IPS DF 19.7 (cell line): ENCODE data around the gene CCDC28A.
"Not testable (repeated sequence)": the region's sequence is repeated elsewhere in the genome, so short reads cannot be mapped to it uniquely, and the experiment has no call there.

Source experiments
- DNase-seq: peaks from one replicate; pipeline ENCODE4 v3.0.0-alpha.2; 2013; ENCODE audit warnings: low read depth, low spot score

The CCDC28A gene

DNA sequence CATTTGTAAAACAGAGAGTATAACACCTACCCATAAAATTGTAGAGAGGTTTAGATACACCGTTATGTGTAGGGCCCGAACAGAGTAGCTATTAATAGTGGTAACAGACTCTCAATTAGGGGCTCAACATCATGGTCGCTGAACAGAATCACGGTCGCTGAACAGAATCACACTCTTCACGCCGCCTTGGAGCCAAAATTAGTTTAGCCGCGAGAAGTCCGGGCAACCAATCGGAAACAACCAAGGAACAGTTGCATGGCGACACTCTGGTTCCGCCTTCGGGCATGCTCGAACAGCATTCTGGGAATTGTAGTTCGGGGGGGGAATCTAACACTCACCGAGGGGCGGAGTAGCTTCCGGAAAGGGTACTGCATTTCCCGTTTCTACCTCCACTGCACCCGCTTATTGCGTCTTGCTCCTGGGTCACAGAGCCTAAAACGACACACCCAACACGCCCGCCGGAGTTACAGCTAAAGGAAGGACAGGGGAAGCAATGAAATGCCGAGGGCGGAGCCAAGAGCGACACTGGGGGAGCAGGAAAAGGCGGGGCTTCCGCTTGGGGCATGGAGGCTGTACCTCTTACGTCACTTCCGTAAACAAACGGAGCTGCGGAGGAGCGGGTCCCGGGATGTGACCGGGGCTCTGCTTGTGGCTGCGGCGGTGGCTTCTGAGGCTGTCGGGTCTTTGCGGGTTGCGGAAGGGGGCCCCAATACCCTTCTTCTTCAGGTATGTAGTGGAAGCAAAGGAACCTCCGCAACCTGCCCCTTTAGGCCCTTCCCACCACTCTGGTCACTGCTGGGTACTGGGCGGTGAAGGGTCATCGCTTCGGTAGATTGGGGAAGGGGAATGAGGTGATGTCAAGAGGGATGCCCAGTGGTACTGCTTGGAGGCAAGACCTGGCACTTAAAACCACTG, at the start of gene CCDC28A:
Gene CCDC28A (plus strand): TSS at position 593 of the 915 bp plus-strand sequence. CDS start 2,352 bp downstream, outside the sequence.
- peak; percentile 88 for DNase-seq

DNA sequence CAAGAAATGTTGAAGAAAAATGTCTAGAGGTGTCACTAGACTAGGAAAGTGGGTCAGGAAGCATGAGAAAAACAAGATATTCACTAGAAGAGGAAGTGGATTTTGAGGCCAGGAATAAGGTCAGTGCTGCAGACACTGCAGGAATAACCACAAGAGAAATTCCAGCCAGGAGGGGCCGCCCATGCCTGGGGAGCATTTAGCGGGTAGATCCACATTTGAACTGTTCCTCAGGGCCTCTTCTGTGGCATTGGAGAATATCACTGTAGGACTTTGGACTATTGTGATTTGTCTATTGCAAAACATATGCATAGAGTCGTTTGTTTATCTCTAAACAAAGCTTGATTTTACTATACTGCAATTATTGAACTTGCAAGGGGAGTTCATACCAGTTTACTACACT, 49.6 kb upstream of the CCDC28A start:
- no peak for DNase-seq

DNA sequence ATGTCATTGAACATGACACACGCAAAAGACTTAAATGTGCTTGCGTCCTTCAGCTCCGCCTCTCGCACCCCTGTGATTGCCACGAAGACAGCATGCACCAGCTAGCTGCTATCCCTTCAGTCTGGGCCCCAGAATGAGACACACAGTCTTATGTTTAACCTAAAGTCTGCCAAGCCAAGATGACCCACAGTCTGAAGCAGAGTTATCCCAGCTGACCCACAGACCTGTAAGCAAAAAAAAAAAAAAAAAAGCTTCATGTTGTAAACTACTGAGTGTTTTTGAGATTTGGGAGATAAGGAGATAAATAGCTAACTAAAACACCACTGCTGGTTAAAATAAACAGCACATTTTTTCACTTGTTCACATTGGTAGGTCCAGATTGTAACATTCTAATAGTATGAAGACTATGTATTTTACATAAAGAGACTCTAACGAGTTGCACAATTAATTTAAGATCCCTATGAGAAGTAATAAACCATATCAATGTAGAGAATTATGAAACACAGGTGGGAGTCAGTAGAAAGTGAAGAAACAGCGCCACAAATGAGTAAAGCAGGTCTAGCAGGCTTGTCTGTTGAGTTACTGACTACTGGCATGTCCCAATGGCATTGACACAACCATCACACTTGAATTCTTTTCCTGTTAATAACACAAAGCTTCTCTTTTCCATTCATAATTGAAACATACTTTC, 47.4 kb upstream of the CCDC28A start:
- no peak for DNase-seq

DNA sequence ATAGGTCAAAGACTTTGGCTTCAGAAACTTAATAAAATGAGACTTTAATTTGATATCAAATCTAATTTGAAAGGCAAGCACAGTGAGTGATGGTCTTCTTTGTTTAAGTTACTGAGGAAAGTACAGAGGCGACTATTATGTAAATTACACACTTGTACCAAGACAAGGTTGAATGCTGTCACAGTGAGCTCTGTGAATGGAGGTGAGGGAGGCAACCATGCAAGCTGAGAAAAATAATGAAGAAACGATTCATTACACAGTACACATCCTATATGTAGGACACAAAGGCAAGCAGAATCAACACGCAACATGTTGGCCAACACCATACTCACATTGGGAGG, 46.8 kb upstream of the CCDC28A start:
- no peak for DNase-seq

DNA sequence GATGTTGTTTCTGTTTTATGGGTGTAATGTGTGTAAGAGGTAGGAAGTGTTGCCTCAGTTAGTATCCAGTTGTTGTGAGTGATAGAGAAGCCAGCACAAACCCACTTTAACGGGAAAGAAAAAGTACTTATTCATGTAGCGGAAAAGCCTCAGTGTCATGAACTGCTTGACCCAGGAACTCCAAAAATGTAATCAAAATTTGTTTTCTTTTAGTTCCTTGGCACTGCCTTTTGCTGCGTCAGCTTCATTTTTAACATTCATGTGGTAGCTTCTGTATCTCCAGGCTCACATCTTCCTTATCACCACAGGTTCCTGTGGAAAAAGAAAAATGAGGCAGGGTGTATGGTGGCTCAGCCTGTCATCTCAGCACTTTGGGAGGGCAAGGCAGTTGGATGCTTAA, 46.4 kb upstream of the CCDC28A start:
- DNase-seq, result no peak

DNA sequence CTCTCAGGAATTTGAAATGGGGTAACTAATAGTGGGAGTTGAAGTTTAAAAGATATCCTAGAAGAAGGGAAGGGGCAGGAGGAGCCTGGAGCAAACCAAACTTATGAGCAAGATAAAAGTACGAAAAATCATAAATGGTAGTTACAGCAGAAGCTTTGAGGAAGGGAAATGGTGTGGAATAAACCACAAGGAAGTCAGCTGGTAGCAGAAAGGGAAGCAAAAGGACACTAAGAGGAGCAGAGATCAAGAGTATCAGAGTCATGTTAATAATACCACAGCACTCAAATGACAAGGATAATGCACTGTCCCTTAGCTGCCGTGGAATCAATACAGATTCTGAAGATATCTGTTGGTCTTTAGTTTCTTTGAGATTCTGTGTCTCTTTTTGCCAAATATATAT, 44.9 kb upstream of the CCDC28A start:
- no peak for DNase-seq

DNA sequence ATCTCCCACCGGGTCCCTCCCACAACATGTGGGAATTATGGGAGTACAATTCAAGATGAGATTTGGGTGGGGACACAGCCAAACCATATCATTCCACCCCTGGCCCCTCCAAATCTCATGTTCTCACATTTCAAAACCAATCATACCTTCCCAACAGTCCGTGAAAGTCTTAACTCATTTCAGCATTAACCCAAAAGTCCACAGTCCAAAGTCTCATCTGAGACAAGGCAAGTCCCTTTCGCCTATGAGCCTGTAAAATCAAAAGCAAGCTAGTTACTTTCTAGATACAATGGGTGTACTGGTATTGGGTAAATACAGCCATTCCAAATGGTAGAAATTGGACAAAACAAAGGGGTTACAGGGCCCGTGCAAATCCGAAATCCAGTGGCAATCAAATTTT, 43.5 kb upstream of the CCDC28A start:
- not testable (repeated sequence) for DNase-seq

DNA sequence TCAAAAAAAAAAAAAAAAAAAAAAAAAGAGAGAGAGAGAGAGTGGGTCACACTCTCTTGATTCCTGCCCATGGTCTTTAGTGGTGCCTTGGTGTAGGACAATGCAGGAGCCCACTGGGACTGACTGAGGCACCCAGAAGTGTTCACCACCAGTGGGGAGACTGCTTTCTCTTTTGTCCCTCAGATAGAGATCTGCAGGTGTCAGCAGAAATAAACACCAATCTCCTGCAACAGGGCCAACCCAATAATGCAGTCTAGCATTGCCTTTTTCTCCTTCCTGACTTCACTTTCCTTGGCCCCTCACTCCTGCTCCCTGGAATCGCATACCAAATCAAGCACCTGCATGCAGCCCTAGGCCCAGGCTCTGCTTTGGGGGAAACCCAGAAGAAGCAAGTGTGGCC, 39.0 kb upstream of the CCDC28A start:
- no peak for DNase-seq

DNA sequence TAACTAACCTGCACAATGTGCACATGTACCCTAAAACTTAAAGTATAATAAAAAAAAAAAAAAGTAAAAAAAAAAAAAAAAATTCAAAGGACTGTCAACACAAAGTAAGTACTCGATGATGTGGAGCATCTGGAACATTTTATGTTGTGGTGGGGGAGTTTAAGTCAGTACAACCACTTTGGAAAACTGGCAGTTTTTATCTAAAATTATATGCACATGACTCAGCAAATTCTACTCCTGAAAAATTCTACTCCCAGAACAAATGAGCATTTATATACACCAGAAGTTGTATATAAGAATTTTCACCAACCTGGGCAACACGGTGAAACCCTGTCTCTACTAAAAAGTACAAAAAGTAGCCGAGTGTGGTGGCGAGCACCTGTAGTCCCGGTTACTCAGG, 36.9 kb upstream of the CCDC28A start:
- DNase-seq, result no peak

DNA sequence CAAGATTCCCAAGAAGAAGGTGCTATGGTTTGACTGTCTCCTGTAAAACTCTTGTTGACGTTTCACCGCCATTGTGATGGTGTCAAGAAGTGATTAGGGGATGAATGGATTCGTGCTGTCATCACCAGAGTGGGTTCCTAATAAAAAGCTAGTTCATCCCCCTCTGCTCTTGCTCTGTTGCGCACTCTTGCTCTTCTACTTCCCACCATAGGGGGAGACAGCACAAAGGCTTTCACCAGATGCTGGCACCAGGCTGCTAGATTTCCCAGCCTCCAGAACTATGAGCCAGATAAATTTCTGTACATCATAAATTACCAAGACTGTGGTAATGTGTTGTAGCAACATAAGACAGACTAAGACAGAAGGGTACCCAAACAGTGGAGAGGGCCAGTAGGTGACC, 21.6 kb upstream of the CCDC28A start:
- DNase-seq, result no peak

DNA sequence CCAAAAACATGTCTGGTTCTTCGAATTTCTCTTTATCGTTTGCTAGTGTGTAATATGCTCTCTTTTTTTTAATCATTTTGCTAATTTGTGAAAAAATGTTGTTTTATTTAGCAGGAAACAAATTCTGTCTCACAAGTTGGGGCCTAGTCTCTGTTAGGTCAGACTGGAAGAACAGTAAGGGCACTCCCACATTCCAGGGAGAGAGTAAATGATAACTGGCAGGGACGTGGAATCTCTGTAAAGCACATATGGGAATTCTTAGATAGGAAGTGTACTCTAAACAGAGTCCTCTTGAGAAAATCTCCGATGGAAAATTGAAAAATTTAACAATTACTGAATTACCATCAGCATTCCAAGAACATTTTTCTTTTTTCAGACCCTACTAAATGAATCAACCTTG, 16.4 kb upstream of the CCDC28A start:
- DNase-seq, result no peak

DNA sequence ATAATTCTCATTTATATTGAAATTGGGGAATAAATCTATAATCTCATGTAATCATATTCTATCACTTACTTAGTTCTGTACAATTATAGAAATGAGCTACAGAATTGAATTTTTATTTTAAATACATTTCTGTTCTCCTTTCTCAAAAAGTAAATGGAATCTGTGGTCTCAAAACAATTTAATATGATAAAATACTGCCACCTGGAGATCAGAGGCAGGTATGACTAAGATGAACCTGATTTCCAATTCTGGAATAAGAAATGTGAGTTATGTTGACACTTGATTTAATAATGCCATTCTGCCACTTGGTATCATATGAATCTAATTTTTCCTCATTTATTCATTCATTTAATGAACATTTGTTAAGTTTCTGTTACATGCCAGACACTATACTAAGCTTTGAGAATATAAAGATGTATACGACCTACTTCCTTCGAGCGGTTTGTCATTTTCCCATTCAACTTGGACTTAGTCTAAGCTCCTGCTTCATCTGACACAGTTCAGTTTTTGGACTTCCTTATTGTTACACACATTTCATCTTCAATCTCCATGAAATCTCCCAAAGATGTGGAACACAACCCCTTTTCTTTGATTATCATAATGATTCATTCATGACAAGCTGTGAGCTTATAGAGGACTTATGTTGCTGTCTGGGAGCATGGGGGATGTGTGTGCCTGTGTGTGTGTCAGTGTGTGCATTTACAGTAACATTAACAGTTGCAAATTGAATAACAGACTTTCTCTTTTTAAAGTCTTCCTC, 7.5 kb upstream of the CCDC28A start:
- no peak for DNase-seq

DNA sequence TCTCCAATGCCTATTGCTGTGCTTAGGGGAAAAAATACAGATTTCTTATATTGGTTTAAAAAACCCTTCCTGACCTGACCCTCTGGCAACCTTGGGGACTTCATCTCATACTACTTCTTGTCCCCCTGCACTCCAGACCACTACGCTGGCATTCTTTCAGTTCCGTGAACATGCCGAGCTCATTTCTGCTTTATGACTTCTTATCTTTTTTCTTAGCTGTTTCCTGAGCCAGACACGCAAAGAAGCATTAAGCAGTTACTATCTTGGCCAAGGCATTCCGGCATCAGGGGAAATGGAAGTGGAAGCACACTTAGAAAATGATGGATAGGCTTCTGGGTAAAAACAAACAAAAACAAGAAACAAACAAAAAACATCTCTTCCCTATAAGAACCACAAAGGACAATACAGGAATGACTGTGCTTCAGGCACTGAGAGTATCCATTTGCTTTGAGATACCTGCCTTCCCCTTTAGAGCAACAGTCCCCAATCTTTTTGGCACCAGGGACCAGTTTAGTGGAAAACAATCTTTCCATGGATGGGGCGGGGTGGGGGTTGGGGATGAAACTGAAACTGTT, 4.4 kb upstream of the CCDC28A start:
- DNase-seq, result no peak

DNA sequence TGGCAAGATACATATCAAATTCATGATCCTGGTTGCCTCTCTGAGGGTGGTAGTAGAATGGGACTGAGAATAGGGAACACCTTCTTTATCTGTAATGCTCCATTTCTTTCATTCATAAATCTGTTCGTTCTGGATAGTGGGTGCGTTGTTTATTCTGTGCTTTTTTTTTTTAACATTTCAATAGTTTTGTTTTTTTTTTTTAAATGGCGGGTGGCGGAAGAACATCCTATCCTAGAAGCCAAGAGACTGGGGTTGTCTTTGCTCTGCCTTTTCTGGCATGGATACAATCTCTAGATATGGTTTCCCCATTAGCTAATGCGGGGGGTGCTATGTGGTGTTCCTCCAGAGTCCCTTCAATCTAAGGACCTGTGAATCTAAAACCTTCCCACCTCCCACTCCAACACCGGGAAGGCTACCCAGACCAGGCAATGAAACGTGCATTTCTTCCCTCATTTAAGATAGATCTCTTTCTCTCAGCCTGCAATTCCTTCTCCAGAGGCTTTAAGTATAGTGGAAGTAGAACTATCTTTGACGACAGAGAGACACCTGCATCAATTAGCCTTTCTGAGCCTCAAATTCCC, 883 bp upstream of the CCDC28A start:
- DNase-seq, result no peak

DNA sequence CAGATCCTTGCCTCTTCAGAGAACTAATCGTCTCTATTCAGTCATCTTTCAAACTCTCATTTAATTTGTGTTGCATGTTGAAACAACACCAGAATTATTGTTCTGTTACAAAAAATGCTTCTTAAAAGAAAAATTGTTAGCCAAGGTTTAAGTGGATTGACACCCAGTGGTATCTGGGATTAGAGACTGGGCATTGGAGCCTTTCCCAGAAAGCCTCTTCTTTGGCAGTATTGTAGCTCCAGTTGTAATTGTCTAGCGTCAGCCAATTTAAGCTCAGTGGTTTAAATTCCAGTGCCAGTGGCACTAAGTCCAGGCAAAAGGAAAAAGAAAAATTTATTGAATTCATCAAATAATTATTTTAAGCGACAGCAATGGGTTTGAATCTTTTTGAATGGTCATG, 801 bp downstream of the CCDC28A start:
- no peak for DNase-seq

DNA sequence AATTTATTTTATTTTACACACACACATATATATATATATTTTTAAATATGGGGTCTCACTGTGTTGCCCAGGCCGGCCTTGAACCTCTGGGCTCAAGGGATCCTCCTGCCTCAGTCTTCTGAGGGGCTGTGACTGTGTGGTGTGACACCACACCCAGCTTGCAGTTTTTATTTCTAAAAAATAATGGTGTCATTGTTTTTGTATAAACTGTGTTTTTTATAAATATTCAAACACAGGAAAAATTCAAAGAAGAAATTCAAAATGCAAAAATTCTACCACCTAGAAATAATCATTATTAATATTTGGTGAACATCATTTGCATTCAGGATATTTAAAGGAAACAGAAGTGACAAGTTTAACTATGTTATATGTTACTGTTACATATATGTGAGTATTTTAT, 3.1 kb downstream of the CCDC28A start:
- DNase-seq, result no peak

DNA sequence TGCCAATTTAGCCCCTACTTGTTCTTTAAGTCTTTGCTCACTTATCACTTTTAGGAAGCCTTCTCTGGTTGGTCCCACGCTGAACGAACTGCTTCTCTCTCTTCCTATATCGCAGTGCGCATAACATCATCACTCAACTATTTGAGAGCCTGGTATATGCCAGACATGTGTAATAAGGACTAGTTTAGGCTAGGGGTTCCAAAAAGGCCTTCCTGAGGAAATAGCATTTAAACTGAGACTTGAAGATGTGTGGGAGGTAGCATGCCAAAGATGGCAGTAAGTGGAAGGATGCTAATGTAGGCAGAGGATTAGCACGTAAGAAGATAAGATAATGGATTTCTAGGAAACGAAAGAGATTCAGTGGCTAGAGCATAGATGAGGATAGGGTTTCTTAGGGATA, 4.8 kb downstream of the CCDC28A start:
- no peak for DNase-seq

DNA sequence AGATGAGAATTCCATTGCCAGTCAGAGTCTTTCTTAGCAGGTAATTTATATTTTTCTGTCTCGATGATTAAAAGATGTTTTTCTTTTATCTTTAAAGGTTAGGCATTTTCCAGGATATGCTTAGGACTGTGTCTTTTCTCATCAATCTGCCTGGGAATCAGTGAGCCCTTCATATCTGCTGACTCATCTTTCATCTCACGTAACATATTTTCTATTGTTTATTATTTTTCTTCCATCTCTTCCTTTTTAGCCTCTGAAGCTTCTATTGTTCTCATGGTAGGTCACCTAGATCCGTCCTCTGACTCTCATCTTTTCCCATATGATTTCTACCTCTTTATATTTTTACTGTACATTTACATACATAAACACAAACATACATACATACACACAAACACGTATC, 8.7 kb downstream of the CCDC28A start:
- no peak for DNase-seq

DNA sequence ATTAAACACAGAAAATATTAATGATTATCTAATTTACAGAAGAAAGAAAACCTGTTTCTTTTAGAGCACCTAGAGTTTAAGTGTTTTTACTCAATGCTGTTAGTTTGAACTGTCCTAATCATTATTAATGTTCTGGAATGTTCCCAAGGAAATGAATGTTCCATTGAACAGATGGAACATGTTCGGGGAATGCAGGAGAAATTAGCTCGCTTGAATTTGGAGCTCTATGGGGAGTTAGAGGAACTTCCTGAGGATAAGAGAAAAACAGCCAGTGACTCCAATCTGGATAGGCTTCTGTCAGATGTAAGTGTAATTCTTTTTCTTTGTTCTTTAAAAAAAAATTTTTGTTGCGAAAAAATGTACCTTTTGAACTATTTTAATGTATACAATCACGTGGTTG, 11.5 kb downstream of the CCDC28A start:
- no peak for DNase-seq

DNA sequence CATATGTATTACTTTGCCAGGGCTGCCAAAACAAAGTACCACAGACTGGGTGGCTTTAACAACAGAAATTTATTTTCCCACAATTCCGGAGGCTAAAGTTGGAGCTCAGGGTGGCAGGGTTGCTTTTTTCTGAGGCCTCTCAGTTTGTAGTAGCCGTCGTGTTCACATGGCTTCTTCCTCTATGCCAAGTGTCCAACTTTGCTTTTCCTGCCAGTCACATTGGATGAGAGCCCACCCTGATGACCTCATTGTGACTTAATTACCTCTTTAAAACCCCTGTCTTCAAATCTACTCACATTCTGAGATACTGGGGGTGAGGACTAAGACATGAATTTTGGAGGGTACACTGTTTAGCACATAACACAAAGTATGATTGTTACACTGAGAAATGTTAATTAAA, 12.4 kb downstream of the CCDC28A start:
- no peak for DNase-seq

DNA sequence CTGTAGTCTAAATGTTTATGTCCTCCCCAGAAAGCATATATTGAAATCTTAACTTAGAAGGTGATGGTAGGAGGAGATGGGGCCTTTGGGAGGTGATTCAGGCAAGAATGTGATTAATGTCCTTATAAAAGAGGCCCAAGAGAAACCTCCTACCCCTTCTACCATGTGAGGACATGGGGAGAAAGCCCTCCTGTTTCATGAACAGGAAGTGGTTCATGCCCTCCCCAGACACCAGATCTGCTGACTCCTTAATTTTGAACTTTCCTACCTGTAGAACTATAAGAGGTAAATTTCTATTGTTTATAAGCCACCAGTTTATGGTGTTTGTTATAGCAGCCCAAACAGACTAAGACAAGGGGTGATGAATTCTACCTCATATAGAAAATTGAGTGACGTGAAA, 13.6 kb downstream of the CCDC28A start:
- no peak for DNase-seq
